GM18873 (cell line): ENCODE data around the gene KISS1R.

Experiments
- ATAC-seq: cut with Tn5 transposase; IDR thresholded peaks from one replicate; pipeline ENCODE4 v1.9.1; 2021; ENCODE audit warnings: mild to moderate bottlenecking, moderate library complexity, moderate number of reproducible peaks; ENCODE audit not compliant: unreplicated experiment, low FRiP score

Gene KISS1R

DNA sequence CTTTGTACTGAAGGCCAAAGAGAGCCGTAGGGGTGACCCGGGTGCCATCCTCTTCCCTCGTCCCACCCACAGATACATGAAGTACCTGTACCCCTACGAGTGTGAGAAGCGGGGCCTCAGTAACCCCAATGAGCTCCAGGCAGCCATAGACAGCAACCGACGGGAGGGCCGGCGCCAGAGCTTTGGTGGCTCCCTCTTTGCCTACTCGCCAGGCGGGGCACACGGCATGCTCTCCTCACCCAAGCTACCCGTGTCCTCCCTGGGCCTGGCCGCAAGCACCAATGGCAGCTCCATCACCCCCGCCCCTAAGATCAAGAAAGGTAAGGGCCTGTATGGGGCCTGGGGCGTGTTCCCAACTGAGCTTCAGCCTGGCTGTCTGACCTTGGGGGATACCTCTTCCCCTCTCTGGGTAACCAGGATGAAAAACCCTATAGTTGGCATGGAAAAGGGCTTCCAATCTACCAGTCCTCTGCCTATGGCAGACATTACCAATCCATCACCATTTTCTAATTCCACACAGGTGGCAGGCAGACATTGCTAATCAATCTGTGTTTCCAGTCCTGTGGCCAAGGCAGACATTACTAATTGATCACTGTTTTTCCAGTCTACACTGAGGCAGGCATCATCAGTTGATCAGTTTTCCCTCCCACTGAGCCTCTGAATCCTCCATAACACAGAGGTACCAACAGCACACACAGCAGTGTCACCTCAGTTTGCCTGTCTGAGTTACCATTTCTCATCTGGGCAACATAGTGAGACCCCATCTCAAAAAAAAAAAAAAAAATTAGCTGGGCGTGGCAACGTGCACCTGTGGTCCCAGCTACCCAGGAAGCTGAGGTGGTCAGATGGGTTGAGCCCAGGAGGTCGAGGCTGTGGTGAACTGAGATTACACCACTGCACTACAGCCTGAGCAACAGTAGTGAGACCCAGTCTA, 47.9 kb downstream of the KISS1R start:
- no peak for ATAC-seq

DNA sequence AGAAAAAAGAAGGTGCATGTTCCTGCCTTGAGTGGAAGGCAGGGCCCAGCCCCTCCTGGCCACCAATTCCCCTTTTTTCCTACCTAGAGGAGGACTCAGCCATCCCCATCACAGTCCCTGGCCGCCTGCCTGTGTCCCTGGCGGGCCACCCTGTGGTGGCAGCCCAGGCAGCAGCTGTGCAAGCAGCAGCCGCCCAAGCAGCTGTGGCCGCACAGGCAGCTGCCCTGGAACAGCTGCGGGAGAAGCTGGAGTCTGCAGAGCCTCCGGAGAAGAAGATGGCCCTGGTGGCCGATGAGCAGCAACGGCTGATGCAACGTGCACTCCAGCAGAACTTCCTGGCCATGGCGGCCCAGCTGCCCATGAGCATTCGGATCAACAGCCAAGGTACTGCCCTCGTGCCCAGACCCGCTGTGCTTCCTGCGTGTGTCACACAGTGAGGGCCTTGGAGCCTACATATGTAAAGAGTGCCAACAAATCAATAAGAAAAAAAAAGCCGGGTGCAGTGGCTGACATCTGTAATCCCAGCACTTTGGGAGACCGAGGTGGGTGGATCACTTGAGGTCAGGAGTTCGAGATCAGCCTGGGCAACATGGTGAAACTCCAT, 49.5 kb downstream of the KISS1R start:
- ATAC-seq, result no peak
